ENCODE results near the gene CERS6. TPM values are rescaled to one million over a fixed set of nuclear protein-coding genes. Genes with fewer than 3 reads are reported as not detected.

CERS6 gene
- total RNA-seq, 4 donors from 2014 or later = 17.6 to 31.1 (median 24.1) TPM

- Histone ChIP-seq H3K27me3 (no peaks in the 10 kb centered on the region), H3K36me3 (no peaks in the 10 kb centered on the region), H3K9me3 (no peaks in the 10 kb centered on the region), H3K4me3 (no peak overlapping the region), H3K27ac (no peak overlapping the region), H3K4me1 (peaks cover 0 to 22% (median 0%) of the 10 kb centered on the region in 3 donors)
- TF ChIP-seq POLR2A (IDR thresholded peaks at IDR 0.05) = no peak
- no peak for TF ChIP-seq CTCF (IDR thresholded peaks at IDR 0.05)
- WGBS, 2 donors = 54 to 75% methylated on average over 1 of the region's 1 CpG
- intact Hi-C loops (cut with DNase I) = no loop called here
- DNase-seq = no peak
Measured at GRCh38 chr2:168794968-168795367, 338.9 kb downstream of the CERS6 start.

- Histone ChIP-seq H3K4me3 (no peak overlapping the region), H3K36me3 (no peaks in the 10 kb centered on the region), H3K27ac (peak overlapping the region in 3 of 4 donors; percentile 8 to 48 (median 44)), H3K4me1 (peaks cover 0 to 22% (median 0%) of the 10 kb centered on the region in 3 donors), H3K9me3 (no peaks in the 10 kb centered on the region), H3K27me3 (no peaks in the 10 kb centered on the region)
- intact Hi-C loops (cut with DNase I) = no loop called here
- WGBS, 2 donors = 65 to 76% methylated on average over 9 of the region's 9 CpGs
- TF ChIP-seq CTCF (IDR thresholded peaks at IDR 0.05) (no peak), POLR2A (IDR thresholded peaks at IDR 0.05) (no peak)
- DNase-seq = no peak
Measured at GRCh38 chr2:168796090-168796577, 340.1 kb downstream of the CERS6 start.

GRCh38 chr2:168796583-168797285, 340.7 kb downstream of the CERS6 start:
- intact Hi-C loops (cut with DNase I) = no loop called here
- H3K9me3 ChIP-seq = no peaks in the 10 kb centered on the region
- no peaks in the 10 kb centered on the region for H3K36me3 ChIP-seq
- H3K4me3 ChIP-seq = no peak overlapping the region
- peaks cover 0 to 22% (median 0%) of the 10 kb centered on the region in 3 donors for H3K4me1 ChIP-seq
- no peak for DNase-seq
- H3K27ac ChIP-seq = peak overlapping the region in 2 of 4 donors; percentile 8 to 44
- TF ChIP-seq POLR2A (IDR thresholded peaks at IDR 0.05) = no peak
- no peak for TF ChIP-seq CTCF (IDR thresholded peaks at IDR 0.05)
- no peaks in the 10 kb centered on the region for H3K27me3 ChIP-seq
- 67 to 82% methylated on average over 8 of the region's 8 CpGs for WGBS, 2 donors

GRCh38 chr2:168797286-168797655, 341.2 kb downstream of the CERS6 start:
- intact Hi-C loops (cut with DNase I) = no loop called here
- Histone ChIP-seq H3K27ac (no peak overlapping the region), H3K4me3 (no peak overlapping the region), H3K36me3 (no peaks in the 10 kb centered on the region), H3K27me3 (no peaks in the 10 kb centered on the region), H3K4me1 (peaks cover 0 to 22% (median 0%) of the 10 kb centered on the region in 3 donors), H3K9me3 (no peaks in the 10 kb centered on the region)
- TF ChIP-seq POLR2A (IDR thresholded peaks at IDR 0.05) (no peak), CTCF (IDR thresholded peaks at IDR 0.05) (no peak)
- DNase-seq = no peak

- intact Hi-C loops (cut with DNase I) = no loop called here
- DNase-seq = no peak
- WGBS, 2 donors = 50 to 54% methylated on average over 13 of the region's 13 CpGs
- peak overlapping the region in 1 of 4 donors; percentile 13 for H3K27ac ChIP-seq
- no peaks in the 10 kb centered on the region for H3K36me3 ChIP-seq
- H3K4me1 ChIP-seq = peaks cover 0 to 28% (median 0%) of the 10 kb centered on the region in 3 donors
- no peak overlapping the region for H3K4me3 ChIP-seq
- TF ChIP-seq POLR2A (IDR thresholded peaks at IDR 0.05) = no peak
- TF ChIP-seq CTCF (IDR thresholded peaks at IDR 0.05) = no peak
- no peaks in the 10 kb centered on the region for H3K9me3 ChIP-seq
- no peaks in the 10 kb centered on the region for H3K27me3 ChIP-seq
Measured at GRCh38 chr2:168798076-168798887, 342.2 kb downstream of the CERS6 start.

All from esophagus squamous epithelium (tissue), 5 donors.